GM12892 (cell line): ENCODE measurements around the gene CTNNB1.

Source experiments
- POLR2A ChIP-seq: IDR thresholded peaks from 2 replicates; pipeline ENCODE4 v1.6.1; 2011; ENCODE audit warnings: low read depth, low read length, control low read depth
- POLR2AphosphoS5 ChIP-seq: IDR thresholded peaks from 2 replicates; pipeline ENCODE4 v1.6.1; 2011; ENCODE audit warnings: low read depth, low read length, control low read depth
- TAF1 ChIP-seq: IDR thresholded peaks from 2 replicates; pipeline ENCODE4 v1.6.1; 2011; ENCODE audit warnings: low read depth, mild to moderate bottlenecking, control low read depth, low read length, borderline replicate concordance

DNA sequence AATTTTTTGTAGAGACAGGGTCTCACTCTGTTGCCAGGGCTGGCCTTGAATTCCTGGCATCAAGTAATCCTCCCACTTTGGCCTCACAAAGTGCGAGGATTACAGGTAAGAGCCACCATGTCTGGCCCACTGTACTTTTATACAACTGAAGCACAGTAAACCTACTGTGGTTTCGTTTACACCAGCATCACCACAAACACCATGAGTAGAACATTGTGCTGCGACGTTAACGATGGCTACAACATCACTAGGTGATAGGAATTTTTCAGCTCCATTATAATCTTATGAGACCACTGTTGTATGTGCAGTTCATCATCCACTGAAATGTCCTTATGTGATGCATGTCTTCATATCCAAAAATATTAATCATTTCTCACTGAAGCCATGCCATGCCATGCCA lies 11.7 kb downstream of the CTNNB1 start:
- no peak for TF ChIP-seq POLR2A
- TF ChIP-seq POLR2AphosphoS5 = no peak
- no peak for TF ChIP-seq TAF1
